A673 (cell line): ENCODE results near the gene GLYR1.

Experiments used
- EZH2 ChIP-seq: fragments of 200-600 bp; sonication (generic); IDR thresholded peaks from 2 replicates; pipeline ENCODE4 v1.6.1; 2017; ENCODE audit warnings: borderline replicate concordance, low read depth, mild to moderate bottlenecking, mixed read lengths, antibody characterized with exemption, low read length; ENCODE audit not compliant: poor library complexity, severe bottlenecking
- TF ChIP-seq, protein P1 (sequence below): fragments of 300-800, 200-600 bp; sonication (generic); conservative IDR thresholded peaks from 2 replicates; pipeline ENCODE4 v1.5.1; 2017; ENCODE audit warnings: low read depth, mild to moderate bottlenecking, antibody characterized with exemption, low read length, moderate library complexity, mixed read lengths

DNA sequence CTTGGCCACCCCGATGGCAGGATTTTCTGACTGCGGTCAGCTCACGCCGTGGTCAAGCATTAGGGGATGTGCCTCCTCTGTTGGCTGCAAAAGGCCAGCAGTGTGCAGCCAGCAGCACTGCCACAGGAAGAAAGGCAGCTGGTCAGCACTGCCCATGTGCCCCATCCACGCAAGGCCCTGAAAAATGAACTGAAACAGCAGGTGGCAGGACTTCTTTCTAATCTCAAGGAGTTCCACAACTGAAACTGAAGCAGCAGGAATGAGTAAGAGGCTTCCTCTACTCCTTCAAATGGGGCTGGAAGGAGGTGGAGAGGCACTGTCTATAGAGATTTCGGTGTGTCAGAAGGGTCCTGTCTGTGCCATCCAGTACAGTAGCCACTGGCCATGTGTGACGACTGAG, 83.3 kb downstream of the GLYR1 start:
- TF ChIP-seq EZH2: no peak
- TF ChIP-seq, protein P1, sequence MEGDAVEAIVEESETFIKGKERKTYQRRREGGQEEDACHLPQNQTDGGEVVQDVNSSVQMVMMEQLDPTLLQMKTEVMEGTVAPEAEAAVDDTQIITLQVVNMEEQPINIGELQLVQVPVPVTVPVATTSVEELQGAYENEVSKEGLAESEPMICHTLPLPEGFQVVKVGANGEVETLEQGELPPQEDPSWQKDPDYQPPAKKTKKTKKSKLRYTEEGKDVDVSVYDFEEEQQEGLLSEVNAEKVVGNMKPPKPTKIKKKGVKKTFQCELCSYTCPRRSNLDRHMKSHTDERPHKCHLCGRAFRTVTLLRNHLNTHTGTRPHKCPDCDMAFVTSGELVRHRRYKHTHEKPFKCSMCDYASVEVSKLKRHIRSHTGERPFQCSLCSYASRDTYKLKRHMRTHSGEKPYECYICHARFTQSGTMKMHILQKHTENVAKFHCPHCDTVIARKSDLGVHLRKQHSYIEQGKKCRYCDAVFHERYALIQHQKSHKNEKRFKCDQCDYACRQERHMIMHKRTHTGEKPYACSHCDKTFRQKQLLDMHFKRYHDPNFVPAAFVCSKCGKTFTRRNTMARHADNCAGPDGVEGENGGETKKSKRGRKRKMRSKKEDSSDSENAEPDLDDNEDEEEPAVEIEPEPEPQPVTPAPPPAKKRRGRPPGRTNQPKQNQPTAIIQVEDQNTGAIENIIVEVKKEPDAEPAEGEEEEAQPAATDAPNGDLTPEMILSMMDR: no peak
